Esophagus muscularis mucosa (tissue), 4 donors: ENCODE data around the gene PKN2. TPM values are rescaled to one million over a fixed set of nuclear protein-coding genes. Genes with fewer than 3 reads are reported as not detected.

ENCODE experiments used
- DNase-seq: peaks from one replicate; pipeline ENCODE4 v3.0.0-alpha.2; 2017; ENCODE audit errors: extremely low spot score
- H3K27ac ChIP-seq, 4 donors: fragments of 200-600 bp; sonication (generic); replicated peaks in 1 of 4; 1 replicate in 3 of 4; 2 replicates in 1 of 4; pipeline ENCODE4 v1.5.1; 2016 to 2019; ENCODE audit warnings: mild to moderate bottlenecking in 1 of 4
- H3K27me3 ChIP-seq, 4 donors: fragments of 200-600 bp; sonication (generic); one replicate each; pipeline versions ENCODE4 v1.5.1 to v1.6.0; 2016 to 2019
- H3K36me3 ChIP-seq, 4 donors: fragments of 200-600 bp; sonication (generic); one replicate each; pipeline ENCODE4 v1.5.1; 2016 to 2019
- H3K4me1 ChIP-seq, 4 donors: fragments of 200-600 bp; sonication (generic); one replicate each; pipeline ENCODE4 v1.5.1; 2016 to 2019
- H3K4me3 ChIP-seq, 4 donors: fragments of 200-600 bp; sonication (generic); 1 replicate in 2 of 4; 2 replicates in 2 of 4; pipeline ENCODE4 v1.5.1; 2016 to 2019; ENCODE audit warnings: mild to moderate bottlenecking in 4 of 4, moderate library complexity in 1 of 4
- H3K9me3 ChIP-seq, 4 donors: fragments of 200-600 bp; sonication (generic); 1 replicate in 3 of 4; 2 replicates in 1 of 4; pipeline ENCODE4 v1.5.1; 2016 to 2019
- CTCF ChIP-seq, 3 experiments: fragments of 200-600 bp in 2 of 3; fragments of 450-650 bp in 1 of 3; sonication (generic) in 2 of 3; IDR thresholded peaks; one replicate each; pipeline ENCODE4 v1.5.1; 2017 to 2019; ENCODE audit warnings: antibody characterized with exemption in 3 of 3, mild to moderate bottlenecking in 2 of 3, moderate library complexity in 1 of 3
- EP300 ChIP-seq: sonication (generic); formaldehyde crosslinking; IDR thresholded peaks from one replicate; pipeline ENCODE4 v1.6.1; 2017; ENCODE audit warnings: antibody characterized with exemption
- POLR2A ChIP-seq: fragments of 450-650 bp; IDR thresholded peaks from one replicate; pipeline ENCODE4 v1.6.1; 2017; ENCODE audit warnings: antibody characterized with exemption, moderate library complexity, mild to moderate bottlenecking, low read depth
- POLR2AphosphoS5 ChIP-seq, 2 donors: sonication (generic); formaldehyde crosslinking; IDR thresholded peaks; one replicate each; pipeline ENCODE4 v1.6.1; 2017; ENCODE audit warnings: antibody characterized with exemption in 2 of 2
- WGBS: methylation state at CpG from one replicate; pipeline ENCODE4 v1.1.5; 2018; 5-methylcytosine and 5-hydroxymethylcytosine counted together
- intact Hi-C: fragments of 100-400 bp; cut with DNase I; formaldehyde crosslinking; loops from one replicate; pipeline ENCODE4 v1.15.1; 2023
- total RNA-seq, 4 donors: library from RNA; depleted of rRNA; stranded (reverse); fragments of >200 nt; gene quantifications; one replicate each; pipeline versions ENCODE4 v1.1.0 to v1.2.1, GENCODE V29; 2016

PKN2 gene
- total RNA-seq, 4 donors from 2014 or later = 27.2 to 39.9 (median 34.3) TPM

- 91% methylated on average over 5 of the region's 5 CpGs for WGBS
- Histone ChIP-seq H3K27me3 (no peaks in the 10 kb centered on the region), H3K4me3 (no peak overlapping the region), H3K27ac (no peak overlapping the region), H3K36me3 (peaks cover 5 to 23% (median 12%) of the 10 kb centered on the region in 4 donors), H3K4me1 (peaks cover 0 to 2% (median under 1%) of the 10 kb centered on the region in 4 donors), H3K9me3 (no peaks in the 10 kb centered on the region)
- TF ChIP-seq CTCF (IDR thresholded peaks at IDR 0.05) (no peak), POLR2A (no peak), EP300 (no peak), POLR2AphosphoS5 (IDR thresholded peaks at IDR 0.05) (no peak)
- intact Hi-C loops = no loop called here
- DNase-seq = no peak
Measured at GRCh38 chr1:88768816-88769215, 84.7 kb downstream of the PKN2 start.

GRCh38 chr1:88773540-88774150 lies 89.6 kb downstream of the PKN2 start:
- Histone ChIP-seq H3K36me3 (peaks cover 5 to 65% (median 25%) of the 10 kb centered on the region in 4 donors), H3K4me1 (no peaks in the 10 kb centered on the region), H3K4me3 (no peak overlapping the region), H3K27me3 (no peaks in the 10 kb centered on the region), H3K9me3 (no peaks in the 10 kb centered on the region), H3K27ac (no peak overlapping the region)
- DNase-seq = no peak
- intact Hi-C loops = no loop called here
- TF ChIP-seq POLR2AphosphoS5 (IDR thresholded peaks at IDR 0.05) (no peak), POLR2A (no peak), EP300 (no peak), CTCF (IDR thresholded peaks at IDR 0.05) (no peak)
- WGBS = 89% methylated on average over 3 of the region's 3 CpGs

- no peaks in the 10 kb centered on the region for H3K27me3 ChIP-seq
- DNase-seq = no peak
- no peaks in the 10 kb centered on the region for H3K4me1 ChIP-seq
- no peaks in the 10 kb centered on the region for H3K9me3 ChIP-seq
- no peak for TF ChIP-seq POLR2AphosphoS5 (IDR thresholded peaks at IDR 0.05)
- WGBS = 100% methylated on average over 1 of the region's 1 CpG
- no peak overlapping the region for H3K4me3 ChIP-seq
- H3K36me3 ChIP-seq = peaks cover 5 to 70% (median 25%) of the 10 kb centered on the region in 4 donors
- intact Hi-C loops = no loop called here
- H3K27ac ChIP-seq = no peak overlapping the region
Measured at GRCh38 chr1:88774151-88774556, 90.1 kb downstream of the PKN2 start.

GRCh38 chr1:88777604-88778149 lies 93.6 kb downstream of the PKN2 start:
- WGBS = 84% methylated on average over 3 of the region's 3 CpGs

DNA sequence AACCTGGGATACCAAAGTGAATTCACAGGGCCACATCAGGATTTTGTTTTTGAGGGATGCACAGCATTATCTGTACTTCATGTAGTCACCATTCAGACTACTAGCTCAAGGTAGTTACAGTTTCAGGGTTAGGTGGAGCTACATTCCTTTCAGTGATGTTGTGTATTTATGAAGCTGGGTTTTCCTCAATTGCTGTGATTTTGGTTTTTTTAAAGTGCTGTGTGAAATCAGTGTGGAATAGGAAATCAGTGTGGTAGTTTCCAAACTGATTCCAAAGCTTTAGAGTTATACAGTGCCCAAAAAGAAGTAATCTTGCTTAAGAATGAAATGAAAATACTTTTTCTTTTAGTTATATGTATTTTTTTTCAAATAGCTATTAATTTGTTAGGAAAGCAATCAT lies 95.8 kb downstream of the PKN2 start:
- no peak overlapping the region for H3K4me3 ChIP-seq
- H3K27ac ChIP-seq = no peak overlapping the region
- intact Hi-C loops = no loop called here
- no peaks in the 10 kb centered on the region for H3K27me3 ChIP-seq
- no peaks in the 10 kb centered on the region for H3K9me3 ChIP-seq
- peaks cover 0 to 52% (median 21%) of the 10 kb centered on the region in 4 donors for H3K36me3 ChIP-seq
- TF ChIP-seq POLR2AphosphoS5 (IDR thresholded peaks at IDR 0.05) (no peak), CTCF (IDR thresholded peaks at IDR 0.05) (no peak), EP300 (no peak), POLR2A (no peak)
- no peak for DNase-seq
- H3K4me1 ChIP-seq = no peaks in the 10 kb centered on the region

More at GRCh38 chr1:88777604-88778149, 93.6 kb downstream of the PKN2 start:
- no peak for TF ChIP-seq EP300
- TF ChIP-seq CTCF (IDR thresholded peaks at IDR 0.05) = no peak
- Histone ChIP-seq H3K27me3 (no peaks in the 10 kb centered on the region), H3K9me3 (no peaks in the 10 kb centered on the region), H3K4me1 (no peaks in the 10 kb centered on the region), H3K27ac (no peak overlapping the region), H3K4me3 (no peak overlapping the region), H3K36me3 (peaks cover 5 to 65% (median 23%) of the 10 kb centered on the region in 4 donors)
- DNase-seq = no peak
- intact Hi-C loops = no loop called here
